HEK293 (cell line): ENCODE results near the gene VAV2.

Source experiments
- CTCF ChIA-PET: fragments of 350-600 bp; formaldehyde crosslinking; extraction: SDS; loops from one replicate; lab custom pipeline; 2021; ENCODE audit warnings: antibody characterized with exemption; lab: Yijun Ruan, JAX
- POLR2A ChIA-PET: fragments of 300-600 bp; formaldehyde crosslinking; extraction: SDS; loops from one replicate; lab custom pipeline; 2020; ENCODE audit warnings: antibody characterized with exemption, inconsistent platforms; lab: Yijun Ruan, JAX
- H3K27ac ChIP-seq: fragments of 200-500 bp; sonication (Bioruptor generic); 2 replicates; pipeline ENCODE4 v1.5.1; 2014; ENCODE audit warnings: low read depth, low read length, control low read depth, inconsistent platforms; ENCODE audit errors: extremely low read depth
- H3K36me3 ChIP-seq, 2 experiments: fragments of 200-500 bp in 1 of 2; sonication (Bioruptor generic) in 1 of 2; 1 replicate in 1 of 2; 2 replicates in 1 of 2; pipeline ENCODE4 v1.5.1; 2014 to 2017; ENCODE audit warnings: inconsistent platforms in 2 of 2, low read length in 2 of 2; ENCODE audit not compliant: control insufficient read depth in 2 of 2, insufficient read depth in 1 of 2
- H3K4me1 ChIP-seq: fragments of 200-500 bp; sonication (Bioruptor generic); 2 replicates; pipeline ENCODE4 v1.5.1; 2014; ENCODE audit warnings: mild to moderate bottlenecking, low read length, inconsistent platforms; ENCODE audit not compliant: control insufficient read depth, insufficient read depth
- H3K4me3 ChIP-seq: 2 replicates; pipeline ENCODE4 v1.5.1; 2011; ENCODE audit warnings: low read depth, mild to moderate bottlenecking, control low read depth, low read length, moderate library complexity
- H3K9me3 ChIP-seq: fragments of 200-500 bp; sonication (Bioruptor generic); 2 replicates; pipeline ENCODE4 v1.5.1; 2014; ENCODE audit warnings: low read depth, low read length, inconsistent platforms; ENCODE audit not compliant: control insufficient read depth, insufficient read depth
- ATF2 ChIP-seq: fragments of 450-650 bp; formaldehyde crosslinking; IDR thresholded peaks from 2 replicates; pipeline ENCODE4 v1.5.1; 2016; ENCODE audit warnings: missing biosample characterization, missing genetic modification characterization, low read depth
- ELK4 ChIP-seq: IDR thresholded peaks from 2 replicates; pipeline ENCODE4 v1.6.1; 2011; ENCODE audit warnings: mild to moderate bottlenecking, low read depth, low read length, borderline replicate concordance
- FEZF1 ChIP-seq: fragments of 450-650 bp; formaldehyde crosslinking; IDR thresholded peaks from 2 replicates; pipeline ENCODE4 v1.5.1; 2016; ENCODE audit warnings: missing biosample characterization, missing genetic modification characterization
- GLI2 ChIP-seq: fragments of 450-650 bp; formaldehyde crosslinking; IDR thresholded peaks from 2 replicates; pipeline ENCODE4; 2017; ENCODE audit warnings: missing biosample characterization, missing genetic modification characterization, low read depth, borderline replicate concordance
- HIC1 ChIP-seq: fragments of 450-650 bp; formaldehyde crosslinking; IDR thresholded peaks from 2 replicates; pipeline ENCODE4 v1.5.1; 2016; ENCODE audit warnings: missing biosample characterization, missing genetic modification characterization
- PBX3 ChIP-seq: sonication (generic); formaldehyde crosslinking; IDR thresholded peaks from 2 replicates; pipeline ENCODE4 v1.8.1; 2022; ENCODE audit warnings: mild to moderate bottlenecking, moderate library complexity, missing genetic modification reagents
- ZEB2 ChIP-seq: fragments of 450-650 bp; formaldehyde crosslinking; IDR thresholded peaks from 2 replicates; pipeline ENCODE4 v1.5.1; 2016; ENCODE audit warnings: missing biosample characterization, missing genetic modification characterization
- ZNF112 ChIP-seq: fragments of 450-650 bp; formaldehyde crosslinking; IDR thresholded peaks from 2 replicates; pipeline ENCODE4 v1.5.0; 2017; ENCODE audit warnings: missing biosample characterization, missing genetic modification characterization
- ZNF140 ChIP-seq: fragments of 450-650 bp; formaldehyde crosslinking; IDR thresholded peaks from 2 replicates; pipeline ENCODE4 v1.5.1; 2016; ENCODE audit warnings: missing biosample characterization, missing genetic modification characterization
- ZNF366 ChIP-seq: fragments of 450-650 bp; formaldehyde crosslinking; conservative IDR thresholded peaks from 2 replicates; pipeline ENCODE4 v1.5.1; 2016; ENCODE audit warnings: missing biosample characterization, missing genetic modification characterization
- ZNF398 ChIP-seq: fragments of 450-650 bp; formaldehyde crosslinking; IDR thresholded peaks from 2 replicates; pipeline ENCODE4 v1.5.1; 2017; ENCODE audit warnings: missing biosample characterization, missing genetic modification characterization
- ZNF449 ChIP-seq: fragments of 450-650 bp; formaldehyde crosslinking; IDR thresholded peaks from 2 replicates; pipeline ENCODE4 v1.5.1; 2017; ENCODE audit warnings: missing biosample characterization, mild to moderate bottlenecking, missing genetic modification characterization, moderate library complexity
- ZNF571 ChIP-seq: fragments of 450-650 bp; formaldehyde crosslinking; IDR thresholded peaks from 2 replicates; pipeline ENCODE4 v1.5.0; 2017; ENCODE audit warnings: missing biosample characterization, missing genetic modification characterization
- ZNF623 ChIP-seq: fragments of 450-650 bp; formaldehyde crosslinking; IDR thresholded peaks from 2 replicates; pipeline ENCODE4 v1.5.1; 2016; ENCODE audit warnings: missing biosample characterization, missing genetic modification characterization
- ZNF624 ChIP-seq: fragments of 450-650 bp; formaldehyde crosslinking; IDR thresholded peaks from 2 replicates; pipeline ENCODE4 v1.5.1; 2017; ENCODE audit warnings: missing biosample characterization, missing genetic modification characterization
- ZNF629 ChIP-seq: fragments of 450-650 bp; formaldehyde crosslinking; IDR thresholded peaks from 2 replicates; pipeline ENCODE4 v1.5.1; 2017; ENCODE audit warnings: missing biosample characterization, missing genetic modification characterization
- ZNF658 ChIP-seq: fragments of 450-650 bp; formaldehyde crosslinking; IDR thresholded peaks from 2 replicates; pipeline ENCODE4; 2016; ENCODE audit warnings: missing biosample characterization, missing genetic modification characterization
- ZNF776 ChIP-seq: fragments of 450-650 bp; formaldehyde crosslinking; IDR thresholded peaks from 2 replicates; pipeline ENCODE4 v1.5.0; 2017; ENCODE audit warnings: missing biosample characterization, missing genetic modification characterization, borderline replicate concordance
- ZNF792 ChIP-seq: fragments of 450-650 bp; formaldehyde crosslinking; IDR thresholded peaks from 2 replicates; pipeline ENCODE4 v1.5.1; 2016; ENCODE audit warnings: missing biosample characterization, missing genetic modification characterization
- ZNF843 ChIP-seq: fragments of 450-650 bp; formaldehyde crosslinking; IDR thresholded peaks from 2 replicates; pipeline ENCODE4 v1.5.1; 2016; ENCODE audit warnings: missing biosample characterization, missing genetic modification characterization

VAV2 gene

GRCh38 chr9:133874659-133875058 is 117.5 kb downstream of the VAV2 start:
- ChIA-PET CTCF (no interaction called here), POLR2A (no interaction called here)
- Histone ChIP-seq H3K4me1 (0 out of 2 replicates have a peak, but pooled peaks cover 2% of the 10 kb centered on the region), H3K9me3 (no peaks in the 10 kb centered on the region), H3K27ac (no peak overlapping the region), H3K4me3 (no peak overlapping the region), H3K36me3 (no peaks in the 10 kb centered on the region)
- no peak for TF ChIP-seq ZNF623
- no peak for TF ChIP-seq ZNF366 (tag by site-specific recombination)
- TF ChIP-seq ZNF398 (tag by site-specific recombination): no peak
- TF ChIP-seq ZNF843 (tag by site-specific recombination): no peak
- no peak for TF ChIP-seq ZEB2 (tag by site-specific recombination)
- no peak for TF ChIP-seq ZNF624 (tag by site-specific recombination)
- no peak for TF ChIP-seq ZNF658
- no peak for TF ChIP-seq ATF2
- no peak for TF ChIP-seq ZNF112 (tag by site-specific recombination)
- TF ChIP-seq FEZF1: no peak
- TF ChIP-seq ZNF571 (tag by site-specific recombination): no peak
- no peak for TF ChIP-seq ELK4
- no peak for TF ChIP-seq ZNF629 (tag by site-specific recombination)
- TF ChIP-seq ZNF140 (tag by site-specific recombination): no peak
- no peak for TF ChIP-seq HIC1 (tag by site-specific recombination)
- TF ChIP-seq ZNF776 (tag by site-specific recombination): no peak
- TF ChIP-seq ZNF449 (tag by site-specific recombination): no peak
- no peak for TF ChIP-seq PBX3
- no peak for TF ChIP-seq GLI2 (tag by site-specific recombination)
- TF ChIP-seq ZNF792 (tag by site-specific recombination): no peak
